Bronchial epithelial cell (primary cell): ENCODE results near the gene TRPV6. TPM values are rescaled to one million over a fixed set of nuclear protein-coding genes. Genes with fewer than 3 reads are reported as not detected.

ENCODE experiments used
- DNase-seq: peaks from one replicate; pipeline ENCODE4 v3.0.0-alpha.2; 2010; ENCODE audit warnings: low read depth
- FAIRE-seq: peaks from 2 replicates; lab custom pipeline; 2011; peaks lifted over from hg19 to GRCh38; lab: Jason Lieb, UNC
- H3K27me3 ChIP-seq: 2 replicates; pipeline ENCODE4 v1.5.1; 2011; ENCODE audit warnings: low read length; ENCODE audit not compliant: control insufficient read depth, insufficient read depth
- H3K36me3 ChIP-seq: 2 replicates; pipeline ENCODE4 v1.5.1; 2011; ENCODE audit warnings: low read length; ENCODE audit not compliant: control insufficient read depth, insufficient read depth
- H3K4me3 ChIP-seq: 2 replicates; pipeline ENCODE4 v1.5.1; 2011; ENCODE audit warnings: mild to moderate bottlenecking, low read depth, low read length, control low read depth
- total RNA-seq: library from RNA; depleted of rRNA; stranded (reverse); fragments of >200 nt; gene quantifications from 2 replicates; pipeline ENCODE4 v1.2.1, GENCODE V29; 2014
- TF ChIP-seq, protein P1 (sequence below): IDR thresholded peaks from 2 replicates; pipeline ENCODE4 v1.5.1; 2011; ENCODE audit warnings: mild to moderate bottlenecking, moderate library complexity, low read length, control low read depth, inconsistent platforms; ENCODE audit not compliant: insufficient read depth, severe bottlenecking

Gene TRPV6
- total RNA-seq, 1 donor from 2014 or later, result under 0.01 TPM

GRCh38 chr7:142876236-142876960, 9.1 kb downstream of the TRPV6 start:
- DNase-seq, result no peak
- no peak for FAIRE-seq

DNA sequence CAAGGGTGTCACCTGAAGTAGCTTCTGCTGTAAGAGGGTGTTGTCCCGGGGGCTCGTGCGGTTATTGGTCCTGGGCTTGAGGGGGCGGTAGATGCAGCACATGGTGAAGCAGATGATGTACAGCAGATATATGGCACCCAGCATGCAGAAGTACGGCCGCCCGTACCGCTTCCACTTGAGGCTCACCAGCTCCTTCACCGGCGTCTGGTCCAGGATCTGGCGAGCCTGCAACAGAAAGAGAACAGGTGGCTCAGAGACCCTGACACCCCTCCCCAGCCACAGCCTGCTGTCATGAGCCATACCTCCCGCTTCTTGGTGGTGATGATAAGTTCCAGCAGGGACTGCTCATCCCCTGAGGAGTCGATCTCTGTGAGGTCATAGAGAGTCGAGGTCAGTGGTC, 10.1 kb downstream of the TRPV6 start:
- H3K36me3 ChIP-seq, result no peaks in the 10 kb centered on the region
- TF ChIP-seq, protein P1, sequence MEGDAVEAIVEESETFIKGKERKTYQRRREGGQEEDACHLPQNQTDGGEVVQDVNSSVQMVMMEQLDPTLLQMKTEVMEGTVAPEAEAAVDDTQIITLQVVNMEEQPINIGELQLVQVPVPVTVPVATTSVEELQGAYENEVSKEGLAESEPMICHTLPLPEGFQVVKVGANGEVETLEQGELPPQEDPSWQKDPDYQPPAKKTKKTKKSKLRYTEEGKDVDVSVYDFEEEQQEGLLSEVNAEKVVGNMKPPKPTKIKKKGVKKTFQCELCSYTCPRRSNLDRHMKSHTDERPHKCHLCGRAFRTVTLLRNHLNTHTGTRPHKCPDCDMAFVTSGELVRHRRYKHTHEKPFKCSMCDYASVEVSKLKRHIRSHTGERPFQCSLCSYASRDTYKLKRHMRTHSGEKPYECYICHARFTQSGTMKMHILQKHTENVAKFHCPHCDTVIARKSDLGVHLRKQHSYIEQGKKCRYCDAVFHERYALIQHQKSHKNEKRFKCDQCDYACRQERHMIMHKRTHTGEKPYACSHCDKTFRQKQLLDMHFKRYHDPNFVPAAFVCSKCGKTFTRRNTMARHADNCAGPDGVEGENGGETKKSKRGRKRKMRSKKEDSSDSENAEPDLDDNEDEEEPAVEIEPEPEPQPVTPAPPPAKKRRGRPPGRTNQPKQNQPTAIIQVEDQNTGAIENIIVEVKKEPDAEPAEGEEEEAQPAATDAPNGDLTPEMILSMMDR, result no peak
- FAIRE-seq, result no peak
- no peak for DNase-seq
- H3K4me3 ChIP-seq, result no peak overlapping the region
- peaks cover 4% of the 10 kb centered on the region for H3K27me3 ChIP-seq

More at GRCh38 chr7:142876236-142876960, 9.1 kb downstream of the TRPV6 start:
- H3K27me3 ChIP-seq, result peaks cover 4% of the 10 kb centered on the region
- no peak overlapping the region for H3K4me3 ChIP-seq
- TF ChIP-seq, protein P1, result no peak
- no peaks in the 10 kb centered on the region for H3K36me3 ChIP-seq

- FAIRE-seq, result no peak
- TF ChIP-seq, protein P1, result no peak
- no peak overlapping the region for H3K4me3 ChIP-seq
- peaks cover 4% of the 10 kb centered on the region for H3K27me3 ChIP-seq
- no peak for DNase-seq
- no peaks in the 10 kb centered on the region for H3K36me3 ChIP-seq
These were observed 10.7 kb downstream of the TRPV6 start for GRCh38 chr7:142874837-142875236.

- TF ChIP-seq, protein P1, result no peak
- FAIRE-seq, result no peak
- DNase-seq, result no peak
- Histone ChIP-seq H3K4me3 (no peak overlapping the region), H3K27me3 (peaks cover under 1% of the 10 kb centered on the region), H3K36me3 (no peaks in the 10 kb centered on the region)
These were observed 11.1 kb downstream of the TRPV6 start for GRCh38 chr7:142874409-142874808.

DNA sequence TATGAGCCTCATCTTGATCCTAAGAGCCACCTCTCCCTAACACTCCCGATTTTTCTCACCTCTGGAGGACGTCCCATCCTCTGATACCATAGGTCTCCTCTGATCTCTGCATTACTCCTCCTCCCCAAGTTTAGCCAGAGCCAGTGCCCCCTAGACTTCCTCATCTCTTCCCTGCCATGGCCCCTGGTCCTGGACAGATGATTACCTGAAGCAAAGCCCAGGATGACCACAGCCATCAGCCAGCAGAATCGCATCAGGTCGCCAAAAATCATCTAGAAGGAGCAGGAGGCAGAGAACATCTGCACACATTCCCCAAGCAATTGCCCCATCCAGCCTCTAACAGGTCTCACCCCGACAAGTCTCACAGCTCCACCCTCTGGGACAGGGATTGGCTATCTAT, 11.7 kb downstream of the TRPV6 start:
- DNase-seq (no peak), FAIRE-seq (no peak)
- Histone ChIP-seq H3K36me3 (no peaks in the 10 kb centered on the region), H3K27me3 (no peaks in the 10 kb centered on the region), H3K4me3 (no peak overlapping the region)
- TF ChIP-seq, protein P1, result no peak

DNA sequence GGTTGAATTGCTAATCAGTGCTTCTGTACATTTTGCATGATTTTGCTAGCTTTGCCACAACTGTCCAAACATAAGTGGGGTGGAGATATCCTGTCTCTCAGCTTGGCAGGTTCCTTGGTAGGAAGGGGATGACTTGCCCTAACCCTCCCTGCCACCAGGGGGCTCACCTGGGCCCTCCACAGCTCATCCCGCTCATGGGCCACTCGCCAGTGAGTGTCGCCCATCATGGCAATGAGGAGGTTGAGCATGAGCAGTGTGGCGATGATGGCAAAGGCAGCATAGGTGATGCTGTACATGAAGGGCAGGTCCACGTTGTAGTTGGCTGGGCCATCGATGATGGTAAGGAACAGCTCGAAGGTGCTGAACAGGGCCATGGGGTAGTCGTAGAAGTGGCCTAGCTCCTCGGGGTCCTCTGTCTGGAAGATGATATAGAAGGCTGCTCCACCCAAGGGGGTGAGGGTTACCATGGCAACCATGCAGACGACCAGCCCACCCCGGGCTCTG, 12.2 kb downstream of the TRPV6 start:
- peaks cover 1% of the 10 kb centered on the region for H3K36me3 ChIP-seq
- DNase-seq (no peak), FAIRE-seq (peak; percentile 36)
- no peak overlapping the region for H3K4me3 ChIP-seq
- H3K27me3 ChIP-seq, result no peaks in the 10 kb centered on the region
- TF ChIP-seq, protein P1, result peak; percentile 70
